IMR-90 (cell line): ENCODE data around the gene LSM14A. TPM values are rescaled to one million over a fixed set of nuclear protein-coding genes. Genes with fewer than 3 reads are reported as not detected.

ENCODE experiments used
- ATAC-seq: fragments of 200-7000 bp; cut with Tn5 transposase; 2 replicates; pipeline ENCODE4 v1.9.1; 2020; ENCODE audit warnings: low read depth, mild to moderate bottlenecking, moderate library complexity
- BruUV-seq: library from RNA; stranded (reverse); fragments of 400-500 nt; replicated peaks from 2 replicates; lab custom pipeline; 2021; lab: Mats Ljungman, UMichigan
- CTCF ChIA-PET: fragments of 300-600 bp; formaldehyde crosslinking; extraction: SDS; loops from one replicate; lab custom pipeline; 2021; ENCODE audit warnings: antibody characterized with exemption; lab: Yijun Ruan, JAX
- POLR2A ChIA-PET: fragments of 300-600 bp; sonication (Branson Sonifier 250); formaldehyde crosslinking; loops from one replicate; lab custom pipeline; 2022; ENCODE audit warnings: antibody characterized with exemption; ENCODE audit not compliant: unreplicated experiment; lab: Charles Lee
- DNase-seq: peaks from one replicate; pipeline ENCODE4 v3.0.0; 2013
- H2AFZ ChIP-seq: replicated peaks from 2 replicates; pipeline ENCODE3; 2013; ENCODE audit warnings: low read length, mild to moderate bottlenecking; ENCODE audit not compliant: poor library complexity
- H2AK5ac ChIP-seq: 2 replicates; pipeline ENCODE4 v1.6.1; 2013; ENCODE audit warnings: low read depth, low read length, inconsistent platforms
- H2AK9ac ChIP-seq: replicated peaks from 2 replicates; pipeline ENCODE3; 2013; ENCODE audit warnings: mild to moderate bottlenecking, low read depth, low read length, moderate library complexity; ENCODE audit not compliant: poor library complexity
- H2BK120ac ChIP-seq: 2 replicates; pipeline ENCODE4 v1.6.1; 2013; ENCODE audit warnings: low read depth, low read length, inconsistent platforms
- H2BK15ac ChIP-seq: 3 replicates; pipeline ENCODE4 v1.6.1; 2013; ENCODE audit warnings: low read depth, low read length, inconsistent platforms
- H2BK20ac ChIP-seq: 2 replicates; pipeline ENCODE4 v1.6.1; 2013; ENCODE audit warnings: low read depth, mild to moderate bottlenecking, inconsistent platforms, low read length, moderate library complexity
- H2BK5ac ChIP-seq: 2 replicates; pipeline ENCODE4 v1.6.1; 2013; ENCODE audit warnings: mild to moderate bottlenecking, low read depth, low read length, inconsistent platforms; ENCODE audit not compliant: poor library complexity, severe bottlenecking
- H3K14ac ChIP-seq: replicated peaks from 2 replicates; pipeline ENCODE4 v1.6.1; 2013; ENCODE audit warnings: low read depth, low read length, inconsistent platforms
- H3K18ac ChIP-seq: 2 replicates; pipeline ENCODE4 v1.6.1; 2013; ENCODE audit warnings: low read depth, low read length, control low read depth
- H3K23ac ChIP-seq: 2 replicates; pipeline ENCODE4 v1.6.1; 2013; ENCODE audit warnings: low read depth, low read length, inconsistent platforms
- H3K27ac ChIP-seq: 2 replicates; pipeline ENCODE4 v1.5.1; 2013; ENCODE audit warnings: mild to moderate bottlenecking, control low read depth, low read length; ENCODE audit not compliant: insufficient read depth
- H3K27me3 ChIP-seq: 2 replicates; pipeline ENCODE4 v1.6.1; 2013; ENCODE audit warnings: low read length; ENCODE audit not compliant: control insufficient read depth, insufficient read depth
- H3K36me3 ChIP-seq: 2 replicates; pipeline ENCODE4 v1.6.1; 2013; ENCODE audit warnings: low read length, mixed read lengths; ENCODE audit not compliant: control insufficient read depth, insufficient read depth
- H3K4ac ChIP-seq: 2 replicates; pipeline ENCODE4 v1.6.1; 2013; ENCODE audit warnings: low read depth, low read length, inconsistent platforms
- H3K4me1 ChIP-seq: 2 replicates; pipeline ENCODE4 v1.6.1; 2013; ENCODE audit warnings: low read length, mixed read lengths; ENCODE audit not compliant: control insufficient read depth, insufficient read depth
- H3K4me2 ChIP-seq: 2 replicates; pipeline ENCODE4 v1.6.1; 2013; ENCODE audit warnings: low read depth, mild to moderate bottlenecking, control low read depth, low read length, moderate library complexity
- H3K4me3 ChIP-seq: 2 replicates; pipeline ENCODE4 v1.5.1; 2013; ENCODE audit warnings: low read depth, mild to moderate bottlenecking, control low read depth, low read length, moderate library complexity; ENCODE audit not compliant: insufficient read depth
- H3K56ac ChIP-seq: 2 replicates; pipeline ENCODE4 v1.6.1; 2013; ENCODE audit warnings: low read length, inconsistent platforms; ENCODE audit not compliant: insufficient read depth; ENCODE audit errors: extremely low read depth
- H3K79me1 ChIP-seq, 2 experiments: 2 replicates each; pipeline ENCODE4 v1.6.1; 2013; ENCODE audit warnings: low read length in 2 of 2, inconsistent platforms in 1 of 2, low read depth in 1 of 2
- H3K9ac ChIP-seq: 2 replicates; pipeline ENCODE4 v1.6.1; 2013; ENCODE audit warnings: low read depth, low read length, control low read depth
- H3K9me1 ChIP-seq: 2 replicates; pipeline ENCODE4 v1.6.1; 2013; ENCODE audit warnings: low read length, inconsistent platforms; ENCODE audit not compliant: insufficient read depth
- H3K9me3 ChIP-seq: 2 replicates; pipeline ENCODE4 v1.6.1; 2013; ENCODE audit warnings: low read length; ENCODE audit not compliant: control insufficient read depth, insufficient read depth
- H4K20me1 ChIP-seq: 2 replicates; pipeline ENCODE4 v1.6.1; 2013; ENCODE audit warnings: low read length, inconsistent platforms; ENCODE audit not compliant: insufficient read depth
- H4K5ac ChIP-seq: 2 replicates; pipeline ENCODE4 v1.6.1; 2013; ENCODE audit warnings: mild to moderate bottlenecking, low read depth, low read length, control low read depth
- H4K8ac ChIP-seq, 2 experiments: 2 replicates each; pipeline ENCODE4 v1.6.1; 2013; ENCODE audit warnings: low read depth in 2 of 2, low read length in 2 of 2, control low read depth in 1 of 2, inconsistent platforms in 1 of 2
- H4K91ac ChIP-seq: 2 replicates; pipeline ENCODE4 v1.6.1; 2013; ENCODE audit warnings: low read depth, low read length, inconsistent platforms; ENCODE audit not compliant: insufficient read depth
- BHLHE40 ChIP-seq: fragments of 150-350 bp; IDR thresholded peaks from 2 replicates; pipeline ENCODE4 v1.6.1; 2016; ENCODE audit warnings: mild to moderate bottlenecking, low read depth, low read length
- CEBPB ChIP-seq: IDR thresholded peaks from 2 replicates; pipeline ENCODE4 v1.6.1; 2012; ENCODE audit warnings: low read depth, low read length, improper control_type of control experiment
- USF2 ChIP-seq: fragments of 150-350 bp; IDR thresholded peaks from 2 replicates; pipeline ENCODE4 v1.6.1; 2017; ENCODE audit warnings: mild to moderate bottlenecking, antibody characterized with exemption, low read length, low read depth
- WGBS, 2 experiments: methylation state at CpG; one replicate each; pipeline versions ENCODE4 v1.1.5 to v1.1.7; 2013; ENCODE audit warnings: missing lambda C conversion rate in 2 of 2; ENCODE audit not compliant: insufficient read length in 1 of 2; ENCODE audit errors: extremely low coverage in 2 of 2; 5-methylcytosine and 5-hydroxymethylcytosine counted together
- dilution Hi-C: fragments of 300-500 bp; cut with HindIII; formaldehyde crosslinking; loops from one replicate; pipeline ENCODE4 v1.14.3; 2018; ENCODE audit warnings: low sequenced_read_pairs; ENCODE audit not compliant: unreplicated experiment
- in situ Hi-C: fragments of 300-500 bp; cut with MboI; formaldehyde crosslinking; loops from 3 replicates; pipeline ENCODE4 v1.14.3; 2019; ENCODE audit warnings: low sequenced_read_pairs, inconsistent platforms, mixed read lengths
- intact Hi-C: fragments of 100-400 bp; cut with micrococcal nuclease; formaldehyde crosslinking; loops from 2 replicates; pipeline ENCODE4 v1.10.0; 2022
- polyA plus RNA-seq, 3 experiments: library from polyadenylated mRNA; depleted of rRNA; stranded (reverse); fragments of >200 nt; gene quantifications; 2 replicates each; pipeline ENCODE4 v1.2.3, GENCODE V29; 2012; ENCODE audit warnings: low replicate concordance in 1 of 3
- total RNA-seq: library from RNA; depleted of rRNA; stranded (reverse); fragments of >200 nt; gene quantifications from 2 replicates; pipeline ENCODE4 v1.2.3, GENCODE V29; 2012

Gene LSM14A
- total and polyA plus RNA-seq, 2 of the 4 experiments (the other 2 are of a cell fraction) = 44.3 to 54.8 TPM

- no peak for TF ChIP-seq CEBPB
- TF ChIP-seq USF2 = no peak
Measured at GRCh38 chr19:34232566-34233481, 60.5 kb downstream of the LSM14A start (continued).

DNA sequence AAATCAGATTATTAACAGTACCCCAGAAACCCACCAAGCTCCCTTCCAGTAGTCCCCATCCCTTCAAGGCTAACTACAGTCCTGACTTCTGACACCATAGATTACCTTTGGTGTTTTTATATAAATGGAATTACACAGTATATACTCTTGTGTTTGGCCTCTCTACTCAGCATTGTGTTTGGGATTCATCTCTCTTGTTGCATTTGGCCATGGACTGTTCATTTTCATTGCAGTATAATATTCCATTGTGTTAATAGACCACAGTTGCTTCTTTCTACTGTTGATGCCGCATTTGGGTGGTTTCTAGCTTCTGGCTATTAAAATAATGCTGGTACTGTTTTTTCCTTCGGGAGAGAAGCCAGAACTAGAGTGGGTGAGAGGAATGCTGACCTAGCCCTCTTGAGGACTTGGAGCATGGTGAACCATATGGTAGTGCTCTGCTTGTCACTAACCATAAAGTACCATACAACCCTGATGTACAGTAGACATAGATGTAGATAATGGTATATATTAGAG, 63.2 kb downstream of the LSM14A start:
- H3K9me1 ChIP-seq = peaks cover 20% of the 10 kb centered on the region
- H3K4me2 ChIP-seq = no peak overlapping the region
- H3K4ac ChIP-seq = peak overlapping the region; percentile 82
- H3K27me3 ChIP-seq = no peaks in the 10 kb centered on the region
- intact Hi-C loops = no loop called here
- H2AFZ ChIP-seq = no peak overlapping the region
- peaks cover 22% of the 10 kb centered on the region for H4K20me1 ChIP-seq
- peak overlapping the region; percentile 30 for H3K14ac ChIP-seq
- no peak overlapping the region; the same call in 1 of the 2 replicates for H3K18ac ChIP-seq
- peaks cover 4% of the 10 kb centered on the region; the same call in 1 of the 2 replicates for H3K36me3 ChIP-seq
- no peaks in the 10 kb centered on the region for H3K9me3 ChIP-seq
- peak overlapping the region; percentile 2 for H2AK9ac ChIP-seq
- H3K9ac ChIP-seq = no peak overlapping the region
- no peak for TF ChIP-seq BHLHE40
- in situ Hi-C loops = loop anchor here (10.0 kb wide), 1 partner anchor 99 kb away; no protein-coding TSS in a partner anchor
- H2BK5ac ChIP-seq = no peak overlapping the region
- no peak overlapping the region for H4K5ac ChIP-seq
- H3K23ac ChIP-seq = peak overlapping the region; percentile 70
- H3K4me1 ChIP-seq = peaks cover 16% of the 10 kb centered on the region
- BruUV-seq = no TSS peak
- H4K8ac ChIP-seq = peak overlapping the region in 1 of 2 experiments; percentile 41; a peak in 1 of 4 replicates
- H3K4me3 ChIP-seq = no peak overlapping the region
- no peak for ATAC-seq
- H3K56ac ChIP-seq = no peak overlapping the region
- DNase-seq = no peak
- H3K79me1 ChIP-seq = peaks cover 15 to 43% of the 10 kb centered on the region in 2 experiments; a peak in 2 of 4 replicates
- no peak overlapping the region; the same call in none of the 2 replicates for H4K91ac ChIP-seq
- peak overlapping the region; percentile 20; the same call in 1 of the 2 replicates for H2BK20ac ChIP-seq
- H3K27ac ChIP-seq = no peak overlapping the region
- H2BK120ac ChIP-seq = no peak overlapping the region; the same call in 1 of the 2 replicates
- CTCF ChIA-PET = no interaction called here
- H2BK15ac ChIP-seq = peak overlapping the region; percentile 18; the same call in 1 of the 3 replicates
- dilution Hi-C loops = no loop called here
- POLR2A ChIA-PET = no interaction called here
- WGBS, 2 experiments = no CpG with 5 or more reads among the region's 2 CpGs
- H2AK5ac ChIP-seq = peak overlapping the region; percentile 47; the same call in 1 of the 2 replicates
